GM21825 (cell line): ENCODE results near the gene SERPINE2.
"Not testable (repeated sequence)": the region's sequence is repeated elsewhere in the genome, so short reads cannot be mapped to it uniquely, and the experiment has no call there.

Experiments used
- ATAC-seq: cut with Tn5 transposase; IDR thresholded peaks from one replicate; pipeline ENCODE4 v1.9.1; 2021; ENCODE audit warnings: mild to moderate bottlenecking, moderate library complexity; ENCODE audit not compliant: unreplicated experiment

SERPINE2 gene

GRCh38 chr2:224016963-224017362 is 22.1 kb downstream of the SERPINE2 start:
- no peak for ATAC-seq

- ATAC-seq, result no peak
Observed at GRCh38 chr2:224014336-224014735, 24.8 kb downstream of the SERPINE2 start.

GRCh38 chr2:224011837-224012236 is 27.2 kb downstream of the SERPINE2 start:
- no peak for ATAC-seq

GRCh38 chr2:224009605-224010315 is 29.3 kb downstream of the SERPINE2 start:
- ATAC-seq, result no peak

GRCh38 chr2:224008702-224009261 is 30.3 kb downstream of the SERPINE2 start:
- no peak for ATAC-seq

- ATAC-seq, result no peak
Observed at GRCh38 chr2:224004105-224004695, 34.9 kb downstream of the SERPINE2 start.

- not testable (repeated sequence) for ATAC-seq
Observed at GRCh38 chr2:224000662-224001061, 38.4 kb downstream of the SERPINE2 start.

- ATAC-seq, result no peak
Observed at GRCh38 chr2:223999862-224000261, 39.2 kb downstream of the SERPINE2 start.

GRCh38 chr2:223998948-223999347 is 40.1 kb downstream of the SERPINE2 start:
- ATAC-seq, result no peak

- no peak for ATAC-seq
Observed at GRCh38 chr2:223997938-223998337, 41.1 kb downstream of the SERPINE2 start.

GRCh38 chr2:223996391-223996790 is 42.7 kb downstream of the SERPINE2 start:
- no peak for ATAC-seq

GRCh38 chr2:223995569-223995968 is 43.5 kb downstream of the SERPINE2 start:
- ATAC-seq, result no peak

- no peak for ATAC-seq
Observed at GRCh38 chr2:223994562-223995162, 44.4 kb downstream of the SERPINE2 start.

GRCh38 chr2:223993634-223994232 is 45.4 kb downstream of the SERPINE2 start:
- peak; percentile 75 for ATAC-seq

- ATAC-seq, result no peak
Observed at GRCh38 chr2:223991611-223992010, 47.5 kb downstream of the SERPINE2 start.

GRCh38 chr2:223989856-223990232 is 49.2 kb downstream of the SERPINE2 start:
- ATAC-seq, result no peak

- ATAC-seq, result no peak
Observed at GRCh38 chr2:223989206-223989855, 49.8 kb downstream of the SERPINE2 start.

- no peak for ATAC-seq
Observed at GRCh38 chr2:223981241-223981640, 57.8 kb downstream of the SERPINE2 start.

- ATAC-seq, result no peak
Observed at GRCh38 chr2:223980803-223981202, 58.3 kb downstream of the SERPINE2 start.

GRCh38 chr2:223980397-223980735 is 58.7 kb downstream of the SERPINE2 start:
- no peak for ATAC-seq

GRCh38 chr2:223979730-223980396 is 59.2 kb downstream of the SERPINE2 start:
- no peak for ATAC-seq
